H1 (cell line): ENCODE measurements around the gene BRME1. TPM values are rescaled to one million over a fixed set of nuclear protein-coding genes. Genes with fewer than 3 reads are reported as not detected.

Source experiments
- CTCF ChIA-PET: fragments of 300-600 bp; sonication (Branson Sonifier 250); formaldehyde crosslinking; loops from one replicate; lab custom pipeline; 2021; ENCODE audit not compliant: partially characterized antibody; lab: Charles Lee
- POLR2A ChIA-PET: fragments of 300-600 bp; sonication (Branson Sonifier 250); formaldehyde crosslinking; loops from one replicate; lab custom pipeline; 2021; ENCODE audit warnings: inconsistent platforms; ENCODE audit not compliant: partially characterized antibody; lab: Charles Lee
- DNase-seq, 2 experiments: peaks; one replicate each; pipeline versions ENCODE4 v3.0.0 to v3.0.0-alpha.2; 2010 to 2022; ENCODE audit warnings: low spot score in 2 of 2, low read depth in 1 of 2, mixed read lengths in 1 of 2
- FAIRE-seq: peaks from 2 replicates; lab custom pipeline; 2011; peaks lifted over from hg19 to GRCh38; lab: Jason Lieb, UNC
- H2AFZ ChIP-seq: 2 replicates; pipeline ENCODE4 v1.8.1; 2012; ENCODE audit warnings: low read length, inconsistent platforms
- H2AK5ac ChIP-seq: 2 replicates; pipeline ENCODE4 v1.6.1; 2013; ENCODE audit warnings: low read depth, low read length
- H2BK120ac ChIP-seq: replicated peaks from 2 replicates; pipeline ENCODE3; 2013; ENCODE audit warnings: low read depth, low read length, inconsistent platforms
- H2BK12ac ChIP-seq: 2 replicates; pipeline ENCODE4 v1.6.1; 2013; ENCODE audit warnings: low read depth, low read length
- H2BK15ac ChIP-seq: 2 replicates; pipeline ENCODE4 v1.6.1; 2013; ENCODE audit warnings: low read length
- H2BK20ac ChIP-seq: 2 replicates; pipeline ENCODE4 v1.6.1; 2013; ENCODE audit warnings: low read length
- H2BK5ac ChIP-seq: 2 replicates; pipeline ENCODE4 v1.6.1; 2013; ENCODE audit warnings: low read depth, low read length
- H3K14ac ChIP-seq: 2 replicates; pipeline ENCODE4 v1.6.1; 2013; ENCODE audit warnings: inconsistent platforms; ENCODE audit not compliant: insufficient read length
- H3K18ac ChIP-seq: 2 replicates; pipeline ENCODE4 v1.6.1; 2013; ENCODE audit warnings: low read length; ENCODE audit errors: extremely low read depth
- H3K23ac ChIP-seq: 2 replicates; pipeline ENCODE4 v1.6.1; 2013; ENCODE audit warnings: inconsistent platforms; ENCODE audit not compliant: insufficient read length
- H3K23me2 ChIP-seq: 2 replicates; pipeline ENCODE4 v1.6.1; 2013; ENCODE audit warnings: low read depth, low read length
- H3K27ac ChIP-seq: 2 replicates; pipeline ENCODE4 v1.6.1; 2011; ENCODE audit warnings: low read depth, low read length, inconsistent platforms
- H3K27me3 ChIP-seq, 4 experiments: replicated peaks in 1 of 4; 1 replicate in 1 of 4; 2 replicates in 3 of 4; pipeline versions ENCODE4 v1.6.1 to v1.8.1; 2011 to 2013; ENCODE audit warnings: low read length in 3 of 4, mild to moderate bottlenecking in 3 of 4, inconsistent platforms in 2 of 4, mixed read lengths in 2 of 4, moderate library complexity in 1 of 4; ENCODE audit not compliant: control insufficient read depth in 3 of 4, insufficient read depth in 3 of 4; ENCODE audit errors: extremely low read depth in 1 of 4
- H3K36me3 ChIP-seq, 4 experiments: 2 replicates each; pipeline versions ENCODE4 v1.6.1 to v1.8.1; 2011 to 2013; ENCODE audit warnings: mild to moderate bottlenecking in 4 of 4, low read length in 3 of 4, moderate library complexity in 2 of 4, control low read depth in 1 of 4, inconsistent platforms in 1 of 4; ENCODE audit not compliant: insufficient read depth in 4 of 4, control insufficient read depth in 2 of 4
- H3K4ac ChIP-seq: replicated peaks from 2 replicates; pipeline ENCODE3; 2013; ENCODE audit warnings: low read length, low read depth, mixed read lengths, inconsistent platforms; ENCODE audit not compliant: insufficient read length
- H3K4me1 ChIP-seq, 4 experiments: replicated peaks in 1 of 4; 1 replicate in 1 of 4; 2 replicates in 3 of 4; pipeline versions ENCODE4 v1.6.1 to v1.8.1; 2011 to 2013; ENCODE audit warnings: low read length in 3 of 4, inconsistent platforms in 2 of 4, mixed read lengths in 1 of 4; ENCODE audit not compliant: insufficient read depth in 4 of 4, control insufficient read depth in 3 of 4
- H3K4me2 ChIP-seq, 2 experiments: 2 replicates each; pipeline versions ENCODE4 v1.6.1 to v1.8.1; 2011 to 2013; ENCODE audit warnings: low read depth in 2 of 2, low read length in 2 of 2, control low read depth in 1 of 2, inconsistent platforms in 1 of 2, mild to moderate bottlenecking in 1 of 2; ENCODE audit not compliant: insufficient read depth in 1 of 2
- H3K4me3 ChIP-seq, 4 experiments: fragments of 200-600, 300-600 bp in 1 of 4; sonication (generic), shearing (Covaris generic), sonication (Bioruptor Twin) in 1 of 4; 2 replicates each; pipeline versions ENCODE4 v1.5.1 to v1.8.1; 2011 to 2016; ENCODE audit warnings: low read length in 4 of 4, low read depth in 3 of 4, control low read depth in 2 of 4, inconsistent platforms in 2 of 4, mild to moderate bottlenecking in 2 of 4, mixed read lengths in 1 of 4, moderate library complexity in 1 of 4; ENCODE audit not compliant: insufficient read depth in 2 of 4; ENCODE audit errors: extremely low read depth in 1 of 4
- H3K56ac ChIP-seq: replicated peaks from 2 replicates; pipeline ENCODE3; 2013; ENCODE audit warnings: low read depth, mild to moderate bottlenecking, mixed read lengths, low read length, inconsistent platforms; ENCODE audit not compliant: insufficient read length
- H3K79me1 ChIP-seq: 2 replicates; pipeline ENCODE4 v1.6.1; 2013; ENCODE audit warnings: low read depth, low read length, control low read depth
- H3K79me2 ChIP-seq, 2 experiments: 2 replicates each; pipeline versions ENCODE4 v1.6.1 to v1.8.1; 2012 to 2013; ENCODE audit warnings: low read length in 2 of 2, mild to moderate bottlenecking in 2 of 2, inconsistent platforms in 1 of 2; ENCODE audit not compliant: insufficient read depth in 2 of 2, control insufficient read depth in 1 of 2
- H3K9ac ChIP-seq, 4 experiments: replicated peaks in 1 of 4; 1 replicate in 1 of 4; 2 replicates in 3 of 4; pipeline versions ENCODE4 v1.6.1 to v1.8.1; 2011 to 2013; ENCODE audit warnings: low read depth in 3 of 4, low read length in 3 of 4, control low read depth in 2 of 4, mild to moderate bottlenecking in 2 of 4, moderate library complexity in 2 of 4, inconsistent platforms in 1 of 4; ENCODE audit errors: extremely low read depth in 1 of 4
- H3K9me3 ChIP-seq, 2 experiments: 2 replicates each; pipeline versions ENCODE4 v1.6.1 to v1.8.1; 2012 to 2013; ENCODE audit warnings: mild to moderate bottlenecking in 2 of 2, moderate library complexity in 2 of 2, control low read depth in 1 of 2, inconsistent platforms in 1 of 2, low read depth in 1 of 2, low read length in 1 of 2, mixed read lengths in 1 of 2; ENCODE audit not compliant: insufficient read depth in 2 of 2
- H4K20me1 ChIP-seq, 2 experiments: replicated peaks in 1 of 2; 2 replicates each; pipeline versions ENCODE3 to v1.8.1; 2011 to 2013; ENCODE audit warnings: inconsistent platforms in 2 of 2, low read length in 2 of 2, mild to moderate bottlenecking in 1 of 2; ENCODE audit not compliant: insufficient read depth in 2 of 2, control insufficient read depth in 1 of 2
- H4K5ac ChIP-seq: 2 replicates; pipeline ENCODE4 v1.6.1; 2013; ENCODE audit warnings: low read length, low read depth, mixed read lengths, inconsistent platforms; ENCODE audit not compliant: insufficient read length
- H4K8ac ChIP-seq: 2 replicates; pipeline ENCODE4 v1.8.0; 2013; ENCODE audit warnings: mild to moderate bottlenecking, moderate library complexity, low read length, inconsistent platforms; ENCODE audit not compliant: insufficient read depth; ENCODE audit errors: extremely low read depth
- H4K91ac ChIP-seq: replicated peaks from 2 replicates; pipeline ENCODE3; 2013; ENCODE audit warnings: low read length, mixed read lengths, inconsistent platforms; ENCODE audit not compliant: insufficient read length
- BCL11A ChIP-seq, 2 experiments: IDR thresholded peaks; one replicate each; pipeline ENCODE4 v1.6.1; 2011; ENCODE audit warnings: low read depth in 2 of 2, low read length in 2 of 2, mild to moderate bottlenecking in 2 of 2
- EP300 ChIP-seq, 2 experiments: IDR thresholded peaks; 1 replicate in 1 of 2; 2 replicates in 1 of 2; pipeline ENCODE4 v1.6.1; 2011 to 2012; ENCODE audit warnings: low read depth in 2 of 2, low read length in 2 of 2, mild to moderate bottlenecking in 2 of 2, borderline replicate concordance in 1 of 2, inconsistent platforms in 1 of 2, moderate library complexity in 1 of 2
- EZH2 ChIP-seq: fragments of 200-600 bp; sonication (generic); IDR thresholded peaks from 2 replicates; pipeline ENCODE4 v1.7.1; 2012; ENCODE audit warnings: low read depth, mild to moderate bottlenecking, moderate library complexity, low read length, inconsistent platforms; ENCODE audit not compliant: severe bottlenecking
- FOSL1 ChIP-seq: IDR thresholded peaks from 2 replicates; pipeline ENCODE4 v1.6.1; 2011; ENCODE audit warnings: mild to moderate bottlenecking, low read depth, low read length, moderate library complexity; ENCODE audit not compliant: insufficient read depth
- GABPA ChIP-seq: IDR thresholded peaks from 2 replicates; pipeline ENCODE4 v1.6.1; 2011; ENCODE audit warnings: mild to moderate bottlenecking, low read length, moderate library complexity, borderline replicate concordance; ENCODE audit not compliant: insufficient read depth
- HDAC2 ChIP-seq, 2 experiments: fragments of 300-600 bp in 1 of 2; sonication (generic) in 1 of 2; IDR thresholded peaks; 2 replicates each; pipeline ENCODE4 v1.6.1; 2011 to 2012; ENCODE audit warnings: low read depth in 2 of 2, low read length in 2 of 2, mild to moderate bottlenecking in 2 of 2, moderate library complexity in 2 of 2, borderline replicate concordance in 1 of 2, inconsistent platforms in 1 of 2
- PHF8 ChIP-seq: fragments of 200-600 bp; sonication (generic); conservative IDR thresholded peaks from 2 replicates; pipeline ENCODE4 v1.7.1; 2012; ENCODE audit warnings: low read depth, mild to moderate bottlenecking, inconsistent platforms, low read length, moderate library complexity
- RNF2 ChIP-seq: fragments of 200-900, 300-1000 bp; sonication (generic); IDR thresholded peaks from 2 replicates; pipeline ENCODE4 v1.7.1; 2016; ENCODE audit warnings: borderline replicate concordance, low read depth, mild to moderate bottlenecking, antibody characterized with exemption, low read length; ENCODE audit not compliant: poor library complexity, severe bottlenecking; ENCODE audit errors: missing control alignments
- SIX5 ChIP-seq: IDR thresholded peaks from 2 replicates; pipeline ENCODE4 v1.6.1; 2011; ENCODE audit warnings: mild to moderate bottlenecking, low read depth, low read length
- WGBS, 2 experiments: shearing (Covaris generic) in 1 of 2; methylation state at CpG; one replicate each; pipeline versions ENCODE4 v1.1.6 to v1.1.7; 2013 to 2015; ENCODE audit warnings: low lambda C conversion rate in 2 of 2, mixed read lengths in 2 of 2, inconsistent platforms in 1 of 2, low coverage in 1 of 2, missing lambda C conversion rate in 1 of 2; ENCODE audit not compliant: insufficient replicate concordance in 2 of 2, insufficient coverage in 1 of 2, insufficient read length in 1 of 2; ENCODE audit errors: extremely low coverage in 1 of 2, missing lambda C conversion rate in 1 of 2; 5-methylcytosine and 5-hydroxymethylcytosine counted together
- polyA plus RNA-seq, 7 experiments: library from polyadenylated mRNA; depleted of rRNA in 3 of 7; stranded (reverse) in 5 of 7; unstranded in 2 of 7; fragments of >200 nt in 5 of 7; fragments of 200-250 nt in 2 of 7; gene quantifications; 1 replicate in 5 of 7; 2 replicates in 1 of 7; 4 replicates in 1 of 7; pipeline versions ENCODE4 v1.2.1 to v1.2.3, GENCODE V29; 2011 to 2013; ENCODE audit warnings: missing spikeins in 2 of 7, mixed read lengths in 2 of 7
- total RNA-seq: library from RNA; stranded (reverse); fragmentation: NEBNext Ultra II Directional; extraction: Animal tissue kit (Norgen Biotek cat#: 25700); gene quantifications from 2 replicates; pipeline ENCODE4 v1.2.1, GENCODE V29; 2021
- TF ChIP-seq, protein P1 (sequence below): IDR thresholded peaks from 2 replicates; pipeline ENCODE4 v1.6.1; 2012; ENCODE audit warnings: inconsistent platforms

BRME1 gene
- total and polyA plus RNA-seq, 2 of the 8 experiments (the other 6 are each of a cell fraction or from before 2014, with no cell fraction given) = 4.6 to 4.7 TPM

DNA sequence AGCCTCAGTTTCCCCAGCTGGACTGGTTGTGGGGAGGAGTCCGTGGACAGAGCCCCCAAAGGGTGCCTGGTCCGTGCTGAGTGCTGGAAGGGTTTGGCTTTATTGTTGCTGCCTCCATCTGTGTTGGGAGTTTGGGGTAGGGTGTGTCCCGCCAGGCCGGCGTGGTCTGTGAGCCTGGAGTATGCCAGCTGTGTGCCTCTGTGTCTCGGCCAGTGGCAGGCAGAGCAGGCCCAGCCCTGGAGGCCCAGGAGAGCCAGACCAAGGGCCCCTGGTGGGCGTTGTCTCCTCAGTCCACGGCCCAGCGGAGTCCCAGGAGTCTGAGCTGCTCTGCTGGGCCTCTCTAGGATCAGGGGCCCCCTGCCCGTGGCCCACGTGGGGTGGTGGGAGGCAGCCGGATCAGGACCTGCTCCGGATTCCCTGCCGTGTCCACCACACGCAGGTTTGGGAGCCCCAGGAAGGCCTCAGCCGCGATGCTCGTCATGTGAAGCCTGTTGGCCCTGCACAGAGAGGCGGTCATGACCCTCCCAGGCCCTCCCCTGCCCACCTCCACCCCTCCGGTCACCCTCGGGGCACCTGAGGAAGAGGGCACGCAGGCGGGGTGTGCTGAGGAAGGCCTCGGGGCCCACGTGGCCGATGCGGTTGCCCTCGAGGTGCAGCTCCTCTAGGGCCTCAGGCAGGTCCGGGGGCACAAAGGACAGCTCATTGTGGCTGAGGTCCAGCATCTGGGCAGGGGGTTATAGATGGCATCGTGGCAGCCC is 25.7 kb upstream of the BRME1 start:
- Histone ChIP-seq H2BK5ac (no peak overlapping the region), H2BK20ac (no peak overlapping the region), H2AFZ (no peak overlapping the region), H3K4me2 (no peak overlapping the region), H3K79me2 (no peaks in the 10 kb centered on the region), H3K14ac (no peak overlapping the region), H2AK5ac (no peak overlapping the region), H3K4me1 (peaks cover 3 to 27% (median 9%) of the 10 kb centered on the region in 4 experiments), H2BK12ac (no peak overlapping the region), H3K4me3 (no peak overlapping the region), H2BK15ac (no peak overlapping the region), H4K20me1 (peaks cover 0 to 6% of the 10 kb centered on the region in 2 experiments), H3K23me2 (peaks cover 8% of the 10 kb centered on the region; the same call in 1 of the 2 replicates), H3K79me1 (peaks cover 3% of the 10 kb centered on the region; the same call in 1 of the 2 replicates), H3K9ac (no peak overlapping the region), H4K5ac (no peak overlapping the region), H4K8ac (no peak overlapping the region), H3K18ac (no peak overlapping the region), H3K4ac (no peak overlapping the region), H2BK120ac (no peak overlapping the region), H4K91ac (no peak overlapping the region), H3K27me3 (no peaks in the 10 kb centered on the region), H3K27ac (no peak overlapping the region), H3K23ac (no peak overlapping the region), H3K9me3 (no peaks in the 10 kb centered on the region), H3K36me3 (peaks cover under 1 to 19% (median 8%) of the 10 kb centered on the region in 4 experiments; a peak in 6 of 8 replicates), H3K56ac (no peak overlapping the region)
- WGBS, 2 experiments = 89% methylated on average over 23 of the region's 30 CpGs; no CpG with 5 or more reads in 1 of the 2 experiments
- DNase-seq = no peak
- POLR2A ChIA-PET = interaction anchor here (1.2 to 5.4 kb wide), 7 partner anchors 9 to 32 kb away, joined by 3 to 39 read pairs (median 7); partner anchors contain the start of gene DCAF15
- FAIRE-seq = no peak
- CTCF ChIA-PET = interaction anchor here (1.0 to 3.5 kb wide), 8 partner anchors 15 to 141 kb away, joined by 3 to 19 read pairs (median 4); partner anchors contain the start of gene MISP3
- TF ChIP-seq GABPA (no peak), RNF2 (no peak), HDAC2 (IDR thresholded peaks at IDR 0.05; ENCODE audit: borderline replicate concordance in 1 of 2, low read depth in 2 of 2, low read length in 2 of 2) (no peak), EZH2 (no peak), BCL11A (IDR thresholded peaks at IDR 0.05; ENCODE audit: low read depth in 2 of 2, low read length in 2 of 2) (no peak), EP300 (IDR thresholded peaks at IDR 0.05; ENCODE audit: borderline replicate concordance in 1 of 2, low read depth in 2 of 2, low read length in 2 of 2) (no peak), FOSL1 (no peak), PHF8 (no peak), SIX5 (no peak)
- TF ChIP-seq, protein P1, sequence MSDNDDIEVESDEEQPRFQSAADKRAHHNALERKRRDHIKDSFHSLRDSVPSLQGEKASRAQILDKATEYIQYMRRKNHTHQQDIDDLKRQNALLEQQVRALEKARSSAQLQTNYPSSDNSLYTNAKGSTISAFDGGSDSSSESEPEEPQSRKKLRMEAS = no peak
